HEK293T (cell line): ENCODE data around the gene SLC51A.

Experiments used
- BHLHE40 ChIP-seq: fragments of 450-650 bp; IDR thresholded peaks from 2 replicates; pipeline ENCODE4 v1.6.1; 2016; ENCODE audit warnings: mild to moderate bottlenecking, moderate library complexity, borderline replicate concordance
- CTBP1 ChIP-seq: fragments of 450-650 bp; IDR thresholded peaks from 2 replicates; pipeline ENCODE4 v1.6.1; 2016; ENCODE audit warnings: borderline replicate concordance
- ELF4 ChIP-seq: fragments of 450-650 bp; IDR thresholded peaks from 2 replicates; pipeline ENCODE4 v1.6.1; 2017; ENCODE audit warnings: antibody characterized with exemption
- FOXM1 ChIP-seq: fragments of 450-650 bp; IDR thresholded peaks from 2 replicates; pipeline ENCODE4 v1.6.1; 2017; ENCODE audit warnings: mild to moderate bottlenecking, borderline replicate concordance
- HDGF ChIP-seq: fragments of 450-650 bp; IDR thresholded peaks from 2 replicates; pipeline ENCODE4 v1.6.1; 2017; ENCODE audit warnings: antibody characterized with exemption, borderline replicate concordance
- NFRKB ChIP-seq: fragments of 450-650 bp; IDR thresholded peaks from 2 replicates; pipeline ENCODE4 v1.6.1; 2016; ENCODE audit warnings: mild to moderate bottlenecking, moderate library complexity
- SP1 ChIP-seq: fragments of 450-650 bp; IDR thresholded peaks from 2 replicates; pipeline ENCODE4 v1.6.1; 2017
- TARDBP ChIP-seq: fragments of 450-650 bp; IDR thresholded peaks from 2 replicates; pipeline ENCODE4 v1.6.1; 2016

GRCh38 chr3:196237203-196237602 is 20.9 kb downstream of the SLC51A start:
- TF ChIP-seq FOXM1 = no peak
- no peak for TF ChIP-seq ELF4
- no peak for TF ChIP-seq TARDBP
- TF ChIP-seq NFRKB = no peak
- no peak for TF ChIP-seq BHLHE40
- no peak for TF ChIP-seq HDGF
- TF ChIP-seq CTBP1 = no peak
- no peak for TF ChIP-seq SP1
